Measurements from ENCODE around the gene LMOD1. TPM values are rescaled to one million over a fixed set of nuclear protein-coding genes. Genes with fewer than 3 reads are reported as not detected.
"Not testable (repeated sequence)": the region's sequence is repeated elsewhere in the genome, so short reads cannot be mapped to it uniquely, and the experiment has no call there.

LMOD1 gene
- total RNA-seq, 1 donor = 14.5 TPM

DNA sequence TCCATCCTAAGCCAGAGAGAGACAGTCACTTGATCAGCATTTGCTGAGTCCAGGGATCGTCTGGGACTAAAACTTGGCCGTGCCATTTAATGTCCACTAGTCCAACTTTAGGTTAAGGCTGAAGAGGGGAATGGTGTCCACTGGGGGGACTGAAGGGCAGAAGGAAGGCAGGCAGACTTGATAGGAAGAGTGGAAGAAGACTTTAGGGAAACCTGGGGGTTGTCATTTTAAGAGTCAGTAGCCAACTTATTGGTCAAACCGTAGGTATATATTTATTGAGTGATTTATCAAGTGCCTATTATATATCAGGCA, 1.3 kb upstream of the LMOD1 start:
- TF ChIP-seq, protein P1, sequence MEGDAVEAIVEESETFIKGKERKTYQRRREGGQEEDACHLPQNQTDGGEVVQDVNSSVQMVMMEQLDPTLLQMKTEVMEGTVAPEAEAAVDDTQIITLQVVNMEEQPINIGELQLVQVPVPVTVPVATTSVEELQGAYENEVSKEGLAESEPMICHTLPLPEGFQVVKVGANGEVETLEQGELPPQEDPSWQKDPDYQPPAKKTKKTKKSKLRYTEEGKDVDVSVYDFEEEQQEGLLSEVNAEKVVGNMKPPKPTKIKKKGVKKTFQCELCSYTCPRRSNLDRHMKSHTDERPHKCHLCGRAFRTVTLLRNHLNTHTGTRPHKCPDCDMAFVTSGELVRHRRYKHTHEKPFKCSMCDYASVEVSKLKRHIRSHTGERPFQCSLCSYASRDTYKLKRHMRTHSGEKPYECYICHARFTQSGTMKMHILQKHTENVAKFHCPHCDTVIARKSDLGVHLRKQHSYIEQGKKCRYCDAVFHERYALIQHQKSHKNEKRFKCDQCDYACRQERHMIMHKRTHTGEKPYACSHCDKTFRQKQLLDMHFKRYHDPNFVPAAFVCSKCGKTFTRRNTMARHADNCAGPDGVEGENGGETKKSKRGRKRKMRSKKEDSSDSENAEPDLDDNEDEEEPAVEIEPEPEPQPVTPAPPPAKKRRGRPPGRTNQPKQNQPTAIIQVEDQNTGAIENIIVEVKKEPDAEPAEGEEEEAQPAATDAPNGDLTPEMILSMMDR (IDR thresholded peaks at IDR 0.05; ENCODE audit: insufficient read depth, low read length) = peak; percentile 15
- no peak overlapping the region for H3K4me3 ChIP-seq (ENCODE audit: low read depth, low read length)
- no peak for DNase-seq (ENCODE audit: low read depth)

DNA sequence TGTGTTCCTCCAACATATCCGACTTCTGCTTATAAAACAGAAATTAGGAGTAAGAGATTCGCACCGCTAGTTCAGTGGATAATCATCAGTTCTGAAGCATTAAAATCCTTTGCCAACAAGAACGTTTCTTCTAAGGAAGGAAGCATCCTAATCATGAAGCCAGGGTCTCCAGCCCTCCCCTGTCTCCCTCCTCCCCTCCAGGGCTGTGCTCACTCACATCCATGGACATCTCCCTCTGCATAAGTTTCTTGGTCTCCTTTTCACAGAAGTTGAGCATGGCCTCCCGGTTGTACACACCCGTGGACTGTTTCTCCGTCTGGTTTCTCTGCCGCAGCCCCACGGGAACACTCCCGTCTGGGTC, 505 bp downstream of the LMOD1 start:
- TF ChIP-seq, protein P1 (IDR thresholded peaks at IDR 0.05; ENCODE audit: insufficient read depth, low read length) = no peak
- DNase-seq (ENCODE audit: low read depth) = no peak
- peak overlapping the region; percentile 70 for H3K4me3 ChIP-seq (ENCODE audit: low read depth, low read length)

DNA sequence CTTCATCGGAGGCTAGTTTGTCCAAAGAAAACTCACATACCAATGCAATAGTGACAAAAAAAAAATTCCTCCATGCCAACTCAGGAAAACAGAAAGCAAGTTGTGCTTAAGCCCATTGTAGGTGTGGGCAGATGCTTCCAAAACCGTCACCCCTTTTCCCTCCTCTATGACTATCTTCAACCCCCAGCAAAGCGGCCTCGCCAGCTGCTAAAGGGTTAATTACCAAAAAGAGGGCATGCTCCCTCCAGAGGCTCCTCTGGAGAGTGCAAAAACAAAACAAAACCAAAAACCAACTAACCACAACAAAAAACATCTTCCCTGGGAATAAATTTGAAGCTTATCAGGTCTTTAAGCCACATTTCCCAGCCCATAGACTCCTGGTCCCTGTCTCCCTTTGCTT, 1.2 kb downstream of the LMOD1 start:
- DNase-seq (ENCODE audit: low read depth) = no peak

DNA sequence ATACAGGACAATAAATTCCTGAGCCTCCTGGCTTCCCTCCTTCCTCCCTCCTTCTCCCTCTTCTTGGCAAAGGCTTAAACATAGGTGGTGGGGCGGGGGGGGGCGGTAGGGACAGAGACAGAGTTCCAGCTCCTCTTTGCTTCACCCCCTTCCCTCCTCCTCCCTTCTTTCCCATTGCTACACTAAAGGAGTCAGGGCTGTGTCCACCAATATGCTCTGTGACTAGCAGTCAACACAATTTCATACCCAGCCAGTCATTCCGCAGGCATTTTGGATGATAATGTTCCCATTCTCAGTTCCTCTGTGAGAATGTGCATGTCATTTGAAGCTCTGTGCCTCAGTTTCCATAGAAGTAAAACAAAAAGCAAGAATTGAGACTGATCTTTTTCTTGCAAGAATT, 1.7 kb downstream of the LMOD1 start:
- H3K4me3 ChIP-seq (ENCODE audit: low read depth, low read length) = peak overlapping the region; percentile 28
- TF ChIP-seq, protein P1 (IDR thresholded peaks at IDR 0.05; ENCODE audit: insufficient read depth, low read length) = no peak
- DNase-seq (ENCODE audit: low read depth) = no peak

More for the DNA sequence above, 1.2 kb downstream of the LMOD1 start:
- H3K4me3 ChIP-seq (ENCODE audit: low read depth, low read length) = peak overlapping the region; percentile 70
- TF ChIP-seq, protein P1 (IDR thresholded peaks at IDR 0.05; ENCODE audit: insufficient read depth, low read length) = peak; percentile 52

- DNase-seq (ENCODE audit: low read depth) = no peak
- TF ChIP-seq, protein P1 (IDR thresholded peaks at IDR 0.05; ENCODE audit: insufficient read depth, low read length) = no peak
- H3K4me3 ChIP-seq (ENCODE audit: low read depth, low read length) = no peak overlapping the region
Observed at GRCh38 chr1:201944002-201944401, 2.3 kb downstream of the LMOD1 start.

DNA sequence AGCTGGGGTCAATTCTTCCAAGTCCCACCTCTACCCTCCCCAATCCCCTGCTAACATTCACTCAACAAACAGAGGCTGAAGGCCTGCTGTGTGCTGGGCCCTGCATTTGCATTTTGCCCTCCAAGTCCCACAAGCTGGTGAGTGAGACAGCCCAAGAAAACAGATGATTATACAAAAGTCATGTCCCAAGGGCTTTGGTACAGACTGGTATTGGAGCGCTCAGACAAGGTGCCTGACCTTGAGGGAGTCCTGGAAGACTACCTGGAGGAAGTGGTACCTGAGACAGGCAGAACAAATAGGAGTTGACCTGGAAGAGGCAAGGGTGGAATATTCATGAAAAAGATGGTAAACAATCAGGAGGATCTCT, 4.2 kb downstream of the LMOD1 start:
- TF ChIP-seq, protein P1 (IDR thresholded peaks at IDR 0.05; ENCODE audit: insufficient read depth, low read length) = no peak
- no peak overlapping the region for H3K4me3 ChIP-seq (ENCODE audit: low read depth, low read length)
- DNase-seq (ENCODE audit: low read depth) = no peak

- no peak for DNase-seq (ENCODE audit: low read depth)
- no peak overlapping the region for H3K4me3 ChIP-seq (ENCODE audit: low read depth, low read length)
- TF ChIP-seq, protein P1 (IDR thresholded peaks at IDR 0.05; ENCODE audit: insufficient read depth, low read length) = no peak
Observed at GRCh38 chr1:201941420-201942128, 4.8 kb downstream of the LMOD1 start.

GRCh38 chr1:201940316-201940715, 6.0 kb downstream of the LMOD1 start:
- DNase-seq (ENCODE audit: low read depth) = not testable (repeated sequence)

More at GRCh38 chr1:201940316-201940715, 6.0 kb downstream of the LMOD1 start:
- not testable (repeated sequence) for H3K4me3 ChIP-seq (ENCODE audit: low read depth, low read length)
